GM12878 (cell line): ENCODE data around the gene HRH3.

ENCODE experiments used
- HDGF ChIP-seq: fragments of 450-650 bp; IDR thresholded peaks from 2 replicates; pipeline ENCODE4 v1.6.1; 2016; ENCODE audit warnings: antibody characterized with exemption
- JUNB ChIP-seq: IDR thresholded peaks from 2 replicates; pipeline ENCODE4 v1.6.1; 2016; ENCODE audit warnings: antibody characterized with exemption, mild to moderate bottlenecking
- JUND ChIP-seq: IDR thresholded peaks from 2 replicates; pipeline ENCODE4 v1.6.1; 2012; ENCODE audit warnings: low read depth, mild to moderate bottlenecking, low read length, improper control_type of control experiment, moderate library complexity
- NFIC ChIP-seq: IDR thresholded peaks from 2 replicates; pipeline ENCODE4 v1.6.1; 2012; ENCODE audit warnings: low read depth, mild to moderate bottlenecking, inconsistent platforms, low read length, moderate library complexity
- POLR2A ChIP-seq: IDR thresholded peaks from 2 replicates; pipeline ENCODE4 v1.6.1; 2011; ENCODE audit warnings: low read depth, mild to moderate bottlenecking, low read length
- POLR2AphosphoS5 ChIP-seq: IDR thresholded peaks from 2 replicates; pipeline ENCODE4 v1.6.1; 2011; ENCODE audit warnings: mild to moderate bottlenecking, low read length, inconsistent platforms
- RAD51 ChIP-seq: fragments of 450-650 bp; IDR thresholded peaks from 2 replicates; pipeline ENCODE4 v1.6.1; 2016; ENCODE audit warnings: moderate library complexity, mild to moderate bottlenecking, inconsistent platforms
- SMAD1 ChIP-seq: fragments of 450-650 bp; IDR thresholded peaks from 2 replicates; pipeline ENCODE4 v1.6.1; 2018; ENCODE audit warnings: mild to moderate bottlenecking, low read depth; ENCODE audit not compliant: partially characterized antibody
- SRF ChIP-seq, 2 experiments: IDR thresholded peaks; 2 replicates each; pipeline ENCODE4 v1.6.1; 2011; ENCODE audit warnings: low read depth in 2 of 2, low read length in 2 of 2, mild to moderate bottlenecking in 1 of 2, moderate library complexity in 1 of 2
- TF ChIP-seq, protein P1 (sequence below), 3 experiments: IDR thresholded peaks in 2 of 3; conservative IDR thresholded peaks in 1 of 3; 2 replicates each; pipeline ENCODE4 v1.5.1; 2011; ENCODE audit warnings: low read depth in 3 of 3, low read length in 3 of 3, mild to moderate bottlenecking in 3 of 3, control low read depth in 2 of 3, moderate library complexity in 2 of 3, inconsistent platforms in 1 of 3, mixed read lengths in 1 of 3; ENCODE audit not compliant: control insufficient read depth in 2 of 3, insufficient read depth in 1 of 3; ENCODE audit errors: extremely low read depth in 1 of 3
- TF ChIP-seq, protein P2 (sequence below): fragments of 450-650 bp; IDR thresholded peaks from 2 replicates; pipeline ENCODE4 v1.6.1; 2017; ENCODE audit warnings: mild to moderate bottlenecking
- TF ChIP-seq, protein P3 (sequence below): IDR thresholded peaks from 2 replicates; pipeline ENCODE4 v1.6.1; 2012; ENCODE audit warnings: mild to moderate bottlenecking, low read depth, low read length

DNA sequence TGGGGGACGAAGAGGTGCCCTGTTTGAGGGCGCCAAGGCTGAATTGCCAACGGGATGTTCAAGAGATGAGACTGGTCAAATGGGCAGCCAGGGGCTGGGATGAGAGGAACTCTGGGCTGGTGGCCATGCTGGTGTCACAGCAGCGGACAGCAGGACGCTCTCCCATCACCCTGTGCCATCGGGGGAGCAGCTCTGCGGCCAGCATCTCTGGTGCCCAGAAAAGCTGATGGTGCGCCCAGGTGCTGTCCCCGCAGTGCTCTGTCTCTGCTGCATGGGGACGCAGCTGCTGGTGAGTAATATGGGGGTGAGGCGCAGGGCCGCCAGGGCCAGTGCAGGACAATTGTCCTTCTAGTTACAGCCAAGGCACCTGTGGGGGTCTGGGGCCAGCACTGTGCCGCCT is 4.9 kb upstream of the HRH3 start:
- TF ChIP-seq POLR2AphosphoS5 (no peak), JUNB (no peak), HDGF (no peak), JUND (no peak), SRF (IDR thresholded peaks at IDR 0.05; ENCODE audit: low read depth in 2 of 2, low read length in 2 of 2) (no peak), RAD51 (no peak), SMAD1 (no peak), POLR2A (no peak), NFIC (no peak)
- TF ChIP-seq, protein P1, sequence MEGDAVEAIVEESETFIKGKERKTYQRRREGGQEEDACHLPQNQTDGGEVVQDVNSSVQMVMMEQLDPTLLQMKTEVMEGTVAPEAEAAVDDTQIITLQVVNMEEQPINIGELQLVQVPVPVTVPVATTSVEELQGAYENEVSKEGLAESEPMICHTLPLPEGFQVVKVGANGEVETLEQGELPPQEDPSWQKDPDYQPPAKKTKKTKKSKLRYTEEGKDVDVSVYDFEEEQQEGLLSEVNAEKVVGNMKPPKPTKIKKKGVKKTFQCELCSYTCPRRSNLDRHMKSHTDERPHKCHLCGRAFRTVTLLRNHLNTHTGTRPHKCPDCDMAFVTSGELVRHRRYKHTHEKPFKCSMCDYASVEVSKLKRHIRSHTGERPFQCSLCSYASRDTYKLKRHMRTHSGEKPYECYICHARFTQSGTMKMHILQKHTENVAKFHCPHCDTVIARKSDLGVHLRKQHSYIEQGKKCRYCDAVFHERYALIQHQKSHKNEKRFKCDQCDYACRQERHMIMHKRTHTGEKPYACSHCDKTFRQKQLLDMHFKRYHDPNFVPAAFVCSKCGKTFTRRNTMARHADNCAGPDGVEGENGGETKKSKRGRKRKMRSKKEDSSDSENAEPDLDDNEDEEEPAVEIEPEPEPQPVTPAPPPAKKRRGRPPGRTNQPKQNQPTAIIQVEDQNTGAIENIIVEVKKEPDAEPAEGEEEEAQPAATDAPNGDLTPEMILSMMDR (IDR thresholded peaks at IDR 0.05 in 2 of 3, conservative IDR thresholded peaks at IDR 0.05 in 1 of 3; ENCODE audit: control insufficient read depth in 2 of 3, extremely low read depth in 1 of 3, insufficient read depth in 1 of 3, low read depth in 3 of 3, low read length in 3 of 3): no peak
- TF ChIP-seq, protein P2, sequence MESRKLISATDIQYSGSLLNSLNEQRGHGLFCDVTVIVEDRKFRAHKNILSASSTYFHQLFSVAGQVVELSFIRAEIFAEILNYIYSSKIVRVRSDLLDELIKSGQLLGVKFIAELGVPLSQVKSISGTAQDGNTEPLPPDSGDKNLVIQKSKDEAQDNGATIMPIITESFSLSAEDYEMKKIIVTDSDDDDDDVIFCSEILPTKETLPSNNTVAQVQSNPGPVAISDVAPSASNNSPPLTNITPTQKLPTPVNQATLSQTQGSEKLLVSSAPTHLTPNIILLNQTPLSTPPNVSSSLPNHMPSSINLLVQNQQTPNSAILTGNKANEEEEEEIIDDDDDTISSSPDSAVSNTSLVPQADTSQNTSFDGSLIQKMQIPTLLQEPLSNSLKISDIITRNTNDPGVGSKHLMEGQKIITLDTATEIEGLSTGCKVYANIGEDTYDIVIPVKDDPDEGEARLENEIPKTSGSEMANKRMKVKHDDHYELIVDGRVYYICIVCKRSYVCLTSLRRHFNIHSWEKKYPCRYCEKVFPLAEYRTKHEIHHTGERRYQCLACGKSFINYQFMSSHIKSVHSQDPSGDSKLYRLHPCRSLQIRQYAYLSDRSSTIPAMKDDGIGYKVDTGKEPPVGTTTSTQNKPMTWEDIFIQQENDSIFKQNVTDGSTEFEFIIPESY: no peak
- TF ChIP-seq, protein P3, sequence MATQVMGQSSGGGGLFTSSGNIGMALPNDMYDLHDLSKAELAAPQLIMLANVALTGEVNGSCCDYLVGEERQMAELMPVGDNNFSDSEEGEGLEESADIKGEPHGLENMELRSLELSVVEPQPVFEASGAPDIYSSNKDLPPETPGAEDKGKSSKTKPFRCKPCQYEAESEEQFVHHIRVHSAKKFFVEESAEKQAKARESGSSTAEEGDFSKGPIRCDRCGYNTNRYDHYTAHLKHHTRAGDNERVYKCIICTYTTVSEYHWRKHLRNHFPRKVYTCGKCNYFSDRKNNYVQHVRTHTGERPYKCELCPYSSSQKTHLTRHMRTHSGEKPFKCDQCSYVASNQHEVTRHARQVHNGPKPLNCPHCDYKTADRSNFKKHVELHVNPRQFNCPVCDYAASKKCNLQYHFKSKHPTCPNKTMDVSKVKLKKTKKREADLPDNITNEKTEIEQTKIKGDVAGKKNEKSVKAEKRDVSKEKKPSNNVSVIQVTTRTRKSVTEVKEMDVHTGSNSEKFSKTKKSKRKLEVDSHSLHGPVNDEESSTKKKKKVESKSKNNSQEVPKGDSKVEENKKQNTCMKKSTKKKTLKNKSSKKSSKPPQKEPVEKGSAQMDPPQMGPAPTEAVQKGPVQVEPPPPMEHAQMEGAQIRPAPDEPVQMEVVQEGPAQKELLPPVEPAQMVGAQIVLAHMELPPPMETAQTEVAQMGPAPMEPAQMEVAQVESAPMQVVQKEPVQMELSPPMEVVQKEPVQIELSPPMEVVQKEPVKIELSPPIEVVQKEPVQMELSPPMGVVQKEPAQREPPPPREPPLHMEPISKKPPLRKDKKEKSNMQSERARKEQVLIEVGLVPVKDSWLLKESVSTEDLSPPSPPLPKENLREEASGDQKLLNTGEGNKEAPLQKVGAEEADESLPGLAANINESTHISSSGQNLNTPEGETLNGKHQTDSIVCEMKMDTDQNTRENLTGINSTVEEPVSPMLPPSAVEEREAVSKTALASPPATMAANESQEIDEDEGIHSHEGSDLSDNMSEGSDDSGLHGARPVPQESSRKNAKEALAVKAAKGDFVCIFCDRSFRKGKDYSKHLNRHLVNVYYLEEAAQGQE: no peak
